Measurements from ENCODE around the gene MYH15. TPM values are rescaled to one million over a fixed set of nuclear protein-coding genes. Genes with fewer than 3 reads are reported as not detected.

MYH15 gene
- total and polyA plus RNA-seq, 10 of the 15 experiments (the other 5 are each of a cell fraction or from before 2014, with no cell fraction given), result 0.05 to 0.27 (median 0.09) TPM; not detected in 1

DNA sequence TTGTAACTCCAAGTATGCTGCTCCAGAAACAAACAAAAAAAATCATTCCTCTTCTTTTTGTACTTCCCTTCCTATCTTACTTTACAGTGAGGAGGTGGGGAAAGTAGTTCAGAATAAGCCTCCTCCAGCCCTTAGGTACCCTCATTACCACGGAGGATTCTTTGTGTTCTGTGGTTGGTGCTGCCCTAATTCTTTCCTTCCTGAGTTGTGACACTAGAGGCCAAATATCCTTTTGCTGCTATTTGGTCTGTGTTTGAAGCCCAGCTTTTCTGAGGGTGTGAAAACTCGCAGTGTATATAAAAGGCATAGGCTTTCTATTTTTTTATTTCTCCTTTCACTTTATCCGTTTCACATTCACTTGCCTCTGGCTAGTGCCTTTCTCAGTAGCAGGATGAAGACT is 115.8 kb downstream of the MYH15 start:
- POLR2A ChIA-PET, result no interaction called here
- intact Hi-C loops (cut with micrococcal nuclease; ENCODE audit: unreplicated experiment) (no loop called here), in situ Hi-C loops (cut with MboI) (no loop called here)
- no peak overlapping the region for H3K4me3 ChIP-seq
- H3K9me3 ChIP-seq (replicated peaks; ENCODE audit: control insufficient read depth, insufficient read depth, low read length), result no peaks in the 10 kb centered on the region
- no peaks in the 10 kb centered on the region for H3K79me2 ChIP-seq (ENCODE audit: control insufficient read depth, insufficient read depth, low read length)
- TF ChIP-seq NFIC (IDR thresholded peaks at IDR 0.05; ENCODE audit: low read depth, low read length), result no peak
- TF ChIP-seq MEF2A (IDR thresholded peaks at IDR 0.05; ENCODE audit: insufficient read depth, low read depth, low read length), result no peak
- TF ChIP-seq SP1 (IDR thresholded peaks at IDR 0.05; ENCODE audit: low read depth, low read length), result no peak
- TF ChIP-seq, protein P1, sequence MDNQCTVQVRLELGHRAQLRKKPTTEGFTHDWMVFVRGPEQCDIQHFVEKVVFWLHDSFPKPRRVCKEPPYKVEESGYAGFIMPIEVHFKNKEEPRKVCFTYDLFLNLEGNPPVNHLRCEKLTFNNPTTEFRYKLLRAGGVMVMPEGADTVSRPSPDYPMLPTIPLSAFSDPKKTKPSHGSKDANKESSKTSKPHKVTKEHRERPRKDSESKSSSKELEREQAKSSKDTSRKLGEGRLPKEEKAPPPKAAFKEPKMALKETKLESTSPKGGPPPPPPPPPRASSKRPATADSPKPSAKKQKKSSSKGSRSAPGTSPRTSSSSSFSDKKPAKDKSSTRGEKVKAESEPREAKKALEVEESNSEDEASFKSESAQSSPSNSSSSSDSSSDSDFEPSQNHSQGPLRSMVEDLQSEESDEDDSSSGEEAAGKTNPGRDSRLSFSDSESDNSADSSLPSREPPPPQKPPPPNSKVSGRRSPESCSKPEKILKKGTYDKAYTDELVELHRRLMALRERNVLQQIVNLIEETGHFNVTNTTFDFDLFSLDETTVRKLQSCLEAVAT (IDR thresholded peaks at IDR 0.05), result no peak
- TF ChIP-seq EED (IDR thresholded peaks at IDR 0.05; ENCODE audit: low read depth), result no peak
- TF ChIP-seq, protein P2, sequence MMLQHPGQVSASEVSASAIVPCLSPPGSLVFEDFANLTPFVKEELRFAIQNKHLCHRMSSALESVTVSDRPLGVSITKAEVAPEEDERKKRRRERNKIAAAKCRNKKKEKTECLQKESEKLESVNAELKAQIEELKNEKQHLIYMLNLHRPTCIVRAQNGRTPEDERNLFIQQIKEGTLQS (IDR thresholded peaks at IDR 0.05; ENCODE audit: borderline replicate concordance, extremely low read depth, low read depth, low read length), result no peak
- no peaks in the 10 kb centered on the region for H4K20me1 ChIP-seq (ENCODE audit: control insufficient read depth, insufficient read depth)
- ATAC-seq (no peak), DNase-seq (ENCODE audit: low read depth, low spot score) (no peak), FAIRE-seq (no peak)
- no peak overlapping the region for H3K4me2 ChIP-seq (ENCODE audit: control insufficient read depth, insufficient read depth)
- RAD21 ChIA-PET (ENCODE audit: unreplicated experiment), result no interaction called here
- 20% methylated on average over 3 of the region's 3 CpGs for WGBS (ENCODE audit: insufficient coverage, insufficient replicate concordance, low lambda C conversion rate, missing lambda C conversion rate)
- no TSS peak for BruUV-seq (replicated peaks)
- H3K4me1 ChIP-seq (ENCODE audit: control insufficient read depth, insufficient read depth, low read length), result peaks cover 3% of the 10 kb centered on the region
- no peaks in the 10 kb centered on the region for H3K27me3 ChIP-seq (replicated peaks in 1 of 2; ENCODE audit: control insufficient read depth in 2 of 2, insufficient read depth in 2 of 2, low read length in 1 of 2)
- H3K36me3 ChIP-seq (ENCODE audit: control insufficient read depth in 2 of 2, insufficient read depth in 2 of 2, low read length in 1 of 2), result no peaks in the 10 kb centered on the region
- SMC1A ChIA-PET (ENCODE audit: uncharacterized antibody, unreplicated experiment), result interaction anchor here (0.8 to 2.6 kb wide), 2 partner anchors 11 to 15 kb away, joined by 3 to 7 read pairs; no protein-coding TSS in a partner anchor
- H3K27ac ChIP-seq (ENCODE audit: control insufficient read depth, insufficient read depth), result no peak overlapping the region
- H2AFZ ChIP-seq (ENCODE audit: control insufficient read depth, low read depth, low read length), result no peak overlapping the region
- CTCF ChIA-PET, result interaction anchor here (0.9 to 1.3 kb wide), 2 partner anchors 11 to 241 kb away, joined by 3 read pairs; no protein-coding TSS in a partner anchor
- H3K9ac ChIP-seq (ENCODE audit: control insufficient read depth, insufficient read depth, low read length), result no peak overlapping the region

Data from GM12878 (cell line).